ENCODE results near the gene CRYBA4.
A peak's percentile ranks its signal among the peaks of the same experiment; 100 is the strongest.

Gene CRYBA4

GRCh38 chr22:26631282-26631681, 9.5 kb downstream of the CRYBA4 start:
- DNase-seq = no peak

- no peak for DNase-seq
Observed at GRCh38 chr22:26632422-26633155, 10.8 kb downstream of the CRYBA4 start.

- DNase-seq = no peak
Observed at GRCh38 chr22:26634189-26634588, 12.4 kb downstream of the CRYBA4 start.

GRCh38 chr22:26635117-26635516, 13.4 kb downstream of the CRYBA4 start:
- no peak for DNase-seq

GRCh38 chr22:26636296-26636695, 14.5 kb downstream of the CRYBA4 start:
- DNase-seq = no peak

- DNase-seq = peak; percentile 89
Observed at GRCh38 chr22:26642465-26643417, 21.0 kb downstream of the CRYBA4 start.

GRCh38 chr22:26643418-26644100, 21.8 kb downstream of the CRYBA4 start:
- DNase-seq = no peak

GRCh38 chr22:26646158-26646557, 24.4 kb downstream of the CRYBA4 start:
- no peak for DNase-seq

GRCh38 chr22:26648011-26648497, 26.3 kb downstream of the CRYBA4 start:
- peak; percentile 65 for DNase-seq

GRCh38 chr22:26648528-26649388, 27.0 kb downstream of the CRYBA4 start:
- DNase-seq = no peak

- no peak for DNase-seq
Observed at GRCh38 chr22:26650722-26651421, 29.1 kb downstream of the CRYBA4 start.

- no peak for DNase-seq
Observed at GRCh38 chr22:26651815-26652214, 30.1 kb downstream of the CRYBA4 start.

GRCh38 chr22:26656891-26657851, 35.4 kb downstream of the CRYBA4 start, which contains the start of gene MIAT:
TSS of gene MIAT (plus strand) at chr22:26657588.
- DNase-seq = peak; percentile 79

GRCh38 chr22:26658161-26658560, 36.4 kb downstream of the CRYBA4 start:
- DNase-seq = no peak

- DNase-seq = peak; percentile 89
Observed at GRCh38 chr22:26658671-26659478, 37.1 kb downstream of the CRYBA4 start.

GRCh38 chr22:26660356-26660755, 38.6 kb downstream of the CRYBA4 start:
- no peak for DNase-seq

- DNase-seq = no peak
Observed at GRCh38 chr22:26660961-26661578, 39.3 kb downstream of the CRYBA4 start.

- DNase-seq = no peak
Observed at GRCh38 chr22:26662160-26662559, 40.4 kb downstream of the CRYBA4 start.

Measured in stimulated activated CD8-positive, alpha-beta memory T cell treated with anti-CD3 and anti-CD28 coated beads, Interleukin-4, amount 100 ng/mL, for 48 hours (primary cell).